Parietal lobe (tissue), 1 donor: ENCODE measurements around the gene IFI44L. TPM values are rescaled to one million over a fixed set of nuclear protein-coding genes. Genes with fewer than 3 reads are reported as not detected.

Experiments used
- total RNA-seq: library from RNA; depleted of rRNA; stranded (reverse); fragments of >200 nt; gene quantifications from one replicate; pipeline ENCODE4 v1.2.3, GENCODE V29; 2014

The IFI44L gene
- 8.5 TPM for total RNA-seq

GRCh38 chr1:78619803-78620579 lies at the start of gene IFI44L:
Gene IFI44L, plus strand, starts transcription at chr1:78620448. Its CDS starts 7,468 bp downstream, at chr1:78627916.

GRCh38 chr1:78649628-78650027 lies 29.4 kb downstream of the IFI44L start, which contains the start of gene IFI44:
Gene IFI44, plus strand, starts transcription at chr1:78649831. Its CDS starts 365 bp downstream, at chr1:78650196.

Other genes starting within 250 kb of the IFI44L start
- gene PTGFR, start 129.5 kb upstream of the IFI44L start, total RNA-seq: 1.6 TPM
- gene IFI44, start 29.4 kb downstream of the IFI44L start, total RNA-seq: 100 TPM